Medulla oblongata (tissue), 1 donor: ENCODE data around the gene CATSPERZ.
"Not testable (repeated sequence)": the region's sequence is repeated elsewhere in the genome, so short reads cannot be mapped to it uniquely, and the experiment has no call there.

Experiments
- DNase-seq: peaks from one replicate; pipeline ENCODE4 v3.0.0-alpha.2; 2015; ENCODE audit errors: extremely low spot score

CATSPERZ gene

GRCh38 chr11:64304316-64305072 lies 4.3 kb downstream of the CATSPERZ start:
- peak; percentile 91 for DNase-seq

- DNase-seq = peak; percentile 99
These were observed 5.0 kb downstream of the CATSPERZ start, which contains the start of gene ESRRA for GRCh38 chr11:64305075-64305690. Gene ESRRA (plus strand): TSS chr11:64305524. CDS start chr11:64307180, 1,656 bp downstream.

GRCh38 chr11:64305691-64306562 lies 5.8 kb downstream of the CATSPERZ start:
- peak; percentile 70 for DNase-seq

GRCh38 chr11:64306563-64306875 lies 6.4 kb downstream of the CATSPERZ start:
- peak; percentile 22 for DNase-seq

GRCh38 chr11:64306876-64307622 lies 6.9 kb downstream of the CATSPERZ start:
- peak; percentile 69 for DNase-seq

GRCh38 chr11:64307795-64308194 lies 7.6 kb downstream of the CATSPERZ start:
- DNase-seq = not testable (repeated sequence)

GRCh38 chr11:64312947-64313346 lies 12.8 kb downstream of the CATSPERZ start:
- DNase-seq = no peak

- peak; percentile 38 for DNase-seq
These were observed 13.5 kb downstream of the CATSPERZ start for GRCh38 chr11:64313491-64314145.

- DNase-seq = no peak
These were observed 14.1 kb downstream of the CATSPERZ start for GRCh38 chr11:64314146-64314804.

- DNase-seq = no peak
These were observed 14.8 kb downstream of the CATSPERZ start for GRCh38 chr11:64314805-64315561.

- not testable (repeated sequence) for DNase-seq
These were observed 15.7 kb downstream of the CATSPERZ start for GRCh38 chr11:64315667-64316526.

GRCh38 chr11:64316672-64317324 lies 16.6 kb downstream of the CATSPERZ start:
- DNase-seq = no peak

GRCh38 chr11:64317325-64317960 lies 17.3 kb downstream of the CATSPERZ start, which contains the start of gene TRMT112:
Gene TRMT112 (minus strand): TSS chr11:64317559. CDS start chr11:64317526, 33 bp downstream.
- DNase-seq = peak; percentile 99

- DNase-seq = peak; percentile 99
These were observed 18.0 kb downstream of the CATSPERZ start, which contains the start of gene PRDX5 for GRCh38 chr11:64317961-64318765. Gene PRDX5 (plus strand): TSS chr11:64318121. CDS start chr11:64318216, 95 bp downstream.

- no peak for DNase-seq
These were observed 18.9 kb downstream of the CATSPERZ start for GRCh38 chr11:64318766-64319761.
